SKM-1 (cell line): ENCODE measurements around the gene STAM2.
"Not testable (repeated sequence)": the region's sequence is repeated elsewhere in the genome, so short reads cannot be mapped to it uniquely, and the experiment has no call there.

Source experiments
- DNase-seq: peaks from one replicate; lab custom pipeline; 2025; ENCODE audit not compliant: unreplicated experiment; lab: John Stamatoyannopoulos, UW

STAM2 gene

DNA sequence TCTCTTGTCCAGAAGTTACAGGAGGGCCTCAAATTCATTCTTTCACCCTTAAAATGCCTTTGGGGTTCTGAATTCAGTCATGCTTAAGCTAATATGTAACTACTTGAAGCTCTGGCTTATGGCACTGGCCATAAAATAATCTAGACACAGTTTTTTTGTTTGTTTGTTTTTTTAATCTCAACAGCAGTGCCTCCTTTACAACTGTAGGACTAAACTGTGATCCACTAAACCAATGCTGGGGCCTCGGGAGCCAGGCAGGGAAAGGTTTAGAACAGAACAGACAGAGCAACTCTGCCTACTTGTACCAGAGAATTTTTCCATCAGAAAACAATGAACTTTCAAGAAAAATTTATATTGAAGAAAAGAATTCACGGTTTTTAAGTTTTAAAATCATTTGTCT, 1.7 kb downstream of the STAM2 start:
- DNase-seq = no peak

DNA sequence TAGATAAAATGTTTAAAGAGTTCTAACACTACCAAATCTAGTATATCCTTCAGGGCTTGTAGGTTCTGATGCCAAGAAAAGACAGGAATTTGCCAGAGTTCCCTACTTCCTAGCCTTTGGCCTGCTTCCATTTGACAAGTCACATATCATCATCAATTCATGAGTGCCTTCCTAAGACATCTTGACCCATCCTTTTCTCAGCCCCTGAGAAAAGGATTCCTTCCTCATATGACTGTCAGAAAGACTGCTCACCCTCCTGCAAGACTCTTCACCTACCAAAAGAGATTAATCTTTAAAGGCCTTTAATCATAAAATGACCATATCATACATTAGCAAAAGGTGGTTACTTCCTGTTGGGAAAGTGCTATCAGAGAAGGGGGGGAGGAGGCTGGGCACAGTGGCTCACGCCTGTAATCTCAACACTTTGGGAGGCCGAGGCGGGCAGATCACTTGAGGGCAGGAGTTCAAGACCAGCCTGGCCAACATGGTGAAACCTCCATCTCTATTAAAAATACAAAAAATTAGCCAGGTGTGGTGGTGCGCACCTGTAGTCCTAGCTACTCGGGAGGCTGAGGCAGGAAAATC, 3.3 kb downstream of the STAM2 start:
- DNase-seq = not testable (repeated sequence)

DNA sequence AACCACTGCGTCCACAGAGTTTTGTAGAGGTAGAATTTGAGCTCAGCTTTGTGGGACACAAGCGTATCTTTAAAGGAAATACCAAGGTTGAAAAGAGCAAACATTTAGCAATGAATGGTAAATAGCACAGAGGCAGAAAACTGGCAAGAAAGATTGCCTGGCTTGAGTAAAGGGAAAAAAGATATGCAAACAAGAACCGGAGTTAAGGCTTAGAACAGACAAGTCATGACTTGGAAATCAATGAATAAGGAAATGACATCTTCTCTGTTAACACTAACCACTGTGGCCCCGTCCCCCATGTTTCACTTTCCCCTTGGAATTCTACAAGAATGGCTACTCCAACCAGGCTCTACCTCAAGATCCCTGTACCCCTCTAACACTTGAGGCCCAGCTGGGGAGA, 3.8 kb downstream of the STAM2 start:
- no peak for DNase-seq

DNA sequence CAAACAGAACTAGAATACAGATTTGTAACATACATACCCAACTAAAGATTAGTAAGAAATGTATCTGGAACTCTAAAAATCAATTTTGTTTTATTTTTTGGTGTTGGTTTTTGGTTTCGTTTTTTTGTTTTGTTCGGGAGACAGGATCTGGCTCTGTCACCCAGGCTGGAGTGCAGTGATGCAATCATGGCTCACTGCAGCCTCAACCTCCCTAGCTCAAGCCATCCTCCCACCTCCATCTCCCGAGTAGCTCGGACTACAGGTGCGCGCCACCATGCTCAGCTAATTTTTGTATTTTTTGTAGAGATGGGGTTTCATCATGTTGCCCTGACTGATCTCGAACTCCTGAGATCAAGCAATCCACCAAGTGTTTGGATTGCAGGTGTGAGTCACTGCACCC, 6.4 kb downstream of the STAM2 start:
- DNase-seq = not testable (repeated sequence)

DNA sequence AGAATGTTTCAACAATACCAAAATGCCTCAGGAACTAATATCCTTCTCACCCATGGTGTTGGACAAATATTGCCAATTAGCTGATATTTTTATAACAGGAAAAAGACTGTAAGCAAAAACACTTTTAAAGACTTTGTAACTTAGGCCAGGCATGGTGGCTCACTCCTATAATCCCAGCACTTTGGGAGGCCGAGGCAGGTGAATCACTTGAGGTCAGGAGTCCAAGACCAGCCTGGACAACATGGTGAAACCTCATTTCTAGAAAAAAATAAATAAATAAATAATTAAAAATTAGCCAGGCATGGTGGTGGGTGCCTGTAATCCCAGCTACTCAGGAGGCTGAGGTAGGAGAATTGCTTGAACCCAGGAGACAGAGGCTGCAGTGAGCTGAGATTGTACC, 8.1 kb downstream of the STAM2 start:
- not testable (repeated sequence) for DNase-seq

DNA sequence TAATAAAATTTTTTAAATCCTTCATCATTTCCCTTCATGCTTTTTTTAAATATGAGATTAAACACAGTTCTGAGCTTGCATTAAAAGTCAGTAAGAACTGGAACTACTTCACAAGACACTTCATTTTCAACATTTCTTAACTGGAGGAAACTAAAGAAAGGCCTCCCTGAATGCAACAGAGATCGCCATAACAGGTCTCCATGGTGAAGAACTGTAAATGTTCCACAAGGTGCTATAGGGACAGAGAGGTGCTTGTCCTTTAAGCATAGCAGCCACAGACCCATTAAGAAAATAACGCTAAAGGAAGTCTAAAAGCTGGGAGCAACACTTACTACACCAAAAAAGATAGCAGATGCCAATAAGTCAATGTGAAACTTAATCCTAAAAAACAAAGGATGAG, 8.5 kb downstream of the STAM2 start:
- no peak for DNase-seq

DNA sequence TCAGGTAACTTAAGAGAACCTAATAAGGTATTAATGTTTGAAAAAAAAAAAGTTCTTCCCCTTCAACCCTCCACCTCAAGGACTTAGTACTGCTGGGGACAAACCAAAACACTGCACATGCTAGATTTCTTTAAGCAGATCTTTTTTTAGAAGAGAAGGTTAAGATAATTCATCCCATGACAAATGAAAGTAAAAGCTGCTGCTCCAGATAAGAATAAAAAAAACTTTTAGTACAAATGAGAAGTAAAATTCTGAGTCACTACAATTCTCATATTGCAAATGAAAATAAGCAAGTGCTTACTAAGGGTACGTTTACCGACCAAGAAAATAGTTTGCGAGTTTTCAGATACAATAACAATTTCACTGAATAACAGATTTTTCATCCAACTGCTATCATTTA, 8.9 kb downstream of the STAM2 start:
- no peak for DNase-seq

DNA sequence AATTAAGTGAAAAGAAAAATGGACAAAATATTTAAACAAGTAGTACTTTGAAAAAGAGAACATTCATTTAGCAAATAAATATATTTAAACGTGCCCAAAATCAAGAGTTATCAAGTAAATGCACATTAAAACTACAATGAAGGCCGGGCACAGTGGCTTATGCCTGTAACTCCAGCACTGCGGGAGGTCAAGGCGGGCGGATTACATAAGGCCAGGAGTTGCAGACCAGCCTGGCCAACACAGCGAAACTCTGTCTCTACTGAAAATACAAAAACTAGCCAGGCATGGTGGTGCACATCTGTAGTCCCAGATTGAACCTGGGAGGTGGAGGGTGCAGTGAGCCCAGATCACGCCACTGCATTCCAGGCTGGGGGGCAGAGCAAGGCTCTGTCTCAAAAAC, 9.8 kb downstream of the STAM2 start:
- no peak for DNase-seq

DNA sequence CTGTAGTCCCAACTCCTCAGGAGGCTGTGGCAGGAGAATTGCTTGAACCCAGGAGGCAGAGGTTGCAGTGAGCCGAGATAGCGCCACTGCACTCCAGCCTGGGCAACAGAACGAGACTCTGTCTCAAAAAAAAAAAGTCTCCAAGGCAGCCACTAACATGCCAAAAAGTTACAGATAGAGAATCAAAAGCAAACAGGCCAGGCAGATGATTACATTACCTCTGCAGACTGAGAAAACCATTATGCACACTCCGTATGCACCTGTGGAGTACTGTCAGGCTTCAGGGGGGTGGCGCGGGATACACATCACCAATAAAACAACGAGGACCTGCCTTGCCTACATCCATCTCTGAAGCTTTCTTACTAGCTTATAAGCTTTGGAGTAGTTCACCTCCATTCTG, 10.3 kb downstream of the STAM2 start:
- no peak for DNase-seq

DNA sequence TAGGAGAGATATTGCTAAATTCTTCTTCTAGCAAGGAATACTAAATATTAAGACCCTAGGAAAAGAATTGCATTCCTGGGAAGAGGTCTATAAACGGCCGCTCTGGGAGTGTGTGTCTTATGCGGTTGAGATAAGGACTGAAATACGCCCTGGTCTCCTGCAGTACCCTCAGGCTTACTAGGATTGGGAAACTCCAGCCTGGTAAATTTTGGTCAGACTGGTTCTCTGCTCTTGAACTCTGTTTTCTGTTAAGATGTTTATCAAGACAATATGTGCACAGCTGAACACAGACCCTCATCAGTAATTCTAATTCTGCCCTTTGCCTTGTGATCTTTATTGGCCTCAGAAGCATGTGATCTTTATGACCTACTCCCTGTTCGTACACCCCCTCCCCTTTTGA, 11.9 kb downstream of the STAM2 start:
- DNase-seq = not testable (repeated sequence)

DNA sequence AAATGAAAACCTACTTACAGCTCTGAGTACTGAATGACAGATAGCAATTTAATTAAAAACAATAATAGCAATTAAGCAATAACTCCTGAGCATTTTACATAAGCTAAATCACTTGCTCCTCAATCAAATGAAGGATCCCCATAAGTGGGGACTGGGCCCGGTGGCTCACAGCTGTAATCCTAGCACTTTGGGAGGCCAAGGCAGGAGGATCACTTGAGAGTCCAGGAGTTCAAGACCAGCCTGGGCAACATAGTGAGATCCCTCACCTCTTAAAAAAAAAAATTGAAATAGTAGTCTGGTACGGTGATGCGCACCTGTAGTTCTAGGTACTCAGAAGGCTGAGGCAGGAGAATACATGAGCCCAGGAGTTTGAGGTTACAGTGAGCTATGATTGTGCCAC, 13.4 kb downstream of the STAM2 start:
- no peak for DNase-seq

DNA sequence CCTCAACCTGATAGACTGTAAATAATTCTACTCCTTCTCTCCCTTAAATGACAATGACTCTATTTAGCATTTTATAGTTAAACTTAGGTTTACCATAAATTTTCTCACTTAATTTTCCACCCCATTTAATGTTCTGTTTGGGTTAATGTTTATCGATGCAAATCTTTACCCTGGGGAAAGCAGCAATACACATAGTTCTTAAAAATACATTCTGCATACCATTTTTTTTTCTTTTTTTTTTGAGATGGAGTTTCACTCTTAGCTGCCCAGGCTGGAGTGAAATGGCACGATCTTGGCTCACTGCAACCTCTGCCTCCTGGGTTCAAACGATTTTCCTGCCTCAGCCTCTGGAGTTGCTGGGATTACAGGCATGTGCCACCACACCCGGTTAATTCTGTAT, 14.0 kb downstream of the STAM2 start:
- no peak for DNase-seq

DNA sequence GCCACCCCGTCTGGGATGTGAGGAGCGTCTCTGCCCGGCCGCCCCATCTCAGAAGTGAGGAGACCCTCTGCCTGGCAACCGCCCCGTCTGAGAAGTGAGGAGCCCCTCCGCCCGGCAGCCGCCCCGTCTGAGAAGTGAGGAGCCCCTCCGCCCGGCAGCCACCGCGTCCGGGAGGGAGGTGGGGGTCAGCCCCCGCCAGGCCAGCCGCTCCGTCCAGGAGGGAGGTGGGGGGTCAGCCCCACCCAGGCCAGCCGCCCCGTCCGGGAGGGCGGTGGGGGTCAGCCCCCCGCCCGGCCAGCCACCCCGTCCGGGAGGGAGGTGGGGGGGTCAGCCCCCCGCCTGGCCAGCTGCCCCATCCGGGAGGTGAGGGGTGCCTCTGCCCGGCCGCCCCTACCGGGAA, 15.2 kb downstream of the STAM2 start:
- DNase-seq = not testable (repeated sequence)

DNA sequence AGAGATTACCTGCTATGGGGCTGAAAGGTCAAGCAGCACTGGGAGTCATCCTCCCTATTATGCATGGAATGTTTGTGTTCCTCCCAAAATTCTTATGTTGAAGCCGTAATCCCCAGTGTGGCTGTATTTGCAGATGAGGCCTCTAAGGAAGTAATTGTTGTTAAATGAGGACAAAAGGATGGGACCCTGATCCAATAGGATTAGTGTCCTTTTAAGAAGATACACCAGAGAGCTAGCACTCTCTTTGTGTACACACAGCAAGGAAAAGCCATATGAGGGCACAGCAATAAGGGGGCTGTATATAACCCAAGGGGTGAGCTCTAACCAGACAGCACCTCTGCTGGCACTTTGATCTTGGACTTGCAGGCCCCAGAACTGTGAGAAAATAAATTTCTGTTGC, 18.3 kb downstream of the STAM2 start:
- no peak for DNase-seq

DNA sequence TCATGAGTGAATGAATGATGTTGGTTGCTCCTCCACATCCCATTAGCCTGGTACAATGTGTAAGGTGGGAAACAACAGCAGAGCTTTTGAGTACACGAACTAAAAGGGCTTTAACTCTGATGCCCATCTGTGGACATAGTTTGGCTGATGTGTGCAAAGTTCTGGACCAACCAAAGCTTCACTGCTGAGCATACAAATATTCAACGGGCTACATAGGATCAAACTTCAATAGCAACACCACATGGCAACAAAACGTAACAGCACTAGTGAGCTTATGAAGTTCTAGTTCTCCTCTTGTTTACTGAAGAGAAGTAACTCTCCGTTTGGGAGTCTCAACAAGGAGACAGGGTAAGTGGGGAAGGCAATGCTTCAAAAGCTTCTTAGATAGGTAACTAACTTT, 20.4 kb downstream of the STAM2 start:
- no peak for DNase-seq

DNA sequence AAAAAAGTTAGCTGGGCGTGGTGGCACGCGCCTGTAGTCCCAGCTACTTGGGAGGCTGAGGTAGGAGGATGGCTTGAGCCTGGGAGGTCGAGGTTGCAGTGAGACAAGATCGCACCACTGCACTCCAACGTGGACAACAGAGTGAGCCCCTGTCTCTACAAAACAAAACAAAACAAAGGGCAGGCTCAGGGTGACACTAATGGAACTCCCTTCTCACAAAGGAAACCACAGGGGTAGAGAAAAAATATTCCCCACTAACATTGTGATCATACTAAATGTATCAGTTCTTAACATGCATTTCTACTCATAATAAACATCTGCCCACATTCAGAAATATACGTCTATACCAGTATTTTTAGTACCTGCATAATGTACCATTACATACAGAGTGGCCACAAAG, 21.1 kb downstream of the STAM2 start:
- no peak for DNase-seq

DNA sequence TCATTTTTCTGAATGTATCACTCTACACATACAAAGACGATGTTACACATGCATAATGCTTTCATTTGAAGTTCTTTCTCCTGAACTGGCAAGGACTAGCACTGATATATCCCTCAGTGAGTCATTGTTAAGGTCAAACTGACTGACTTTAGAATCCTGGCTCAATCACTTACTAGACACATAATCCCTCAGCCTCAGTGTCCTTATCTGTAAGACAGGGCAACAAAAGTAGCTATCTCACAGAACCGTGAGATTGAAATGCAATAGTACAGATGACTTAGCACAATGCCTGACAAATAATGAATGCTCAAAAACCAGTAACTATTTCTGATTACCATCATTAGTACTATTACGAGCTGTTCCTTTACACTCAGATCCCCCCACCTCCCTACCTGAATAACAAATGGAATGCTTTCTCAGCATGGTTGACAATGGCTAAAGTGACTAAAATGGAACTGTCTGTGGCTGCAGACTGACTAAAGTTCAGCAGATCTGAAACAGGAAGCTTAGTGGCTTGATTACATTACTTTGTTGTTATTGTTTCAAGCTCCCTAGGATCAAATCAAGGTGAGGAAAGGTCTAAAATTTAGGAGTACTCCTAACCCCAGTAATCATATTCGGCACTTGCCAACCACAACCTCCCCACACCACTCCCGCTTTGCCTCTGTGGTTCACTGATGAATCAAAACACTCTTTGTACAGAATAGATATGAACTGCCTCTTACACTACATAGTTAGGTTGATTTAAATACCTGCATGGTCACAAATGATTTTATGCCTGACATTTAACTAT, 40.9 kb downstream of the STAM2 start:
- DNase-seq = no peak

DNA sequence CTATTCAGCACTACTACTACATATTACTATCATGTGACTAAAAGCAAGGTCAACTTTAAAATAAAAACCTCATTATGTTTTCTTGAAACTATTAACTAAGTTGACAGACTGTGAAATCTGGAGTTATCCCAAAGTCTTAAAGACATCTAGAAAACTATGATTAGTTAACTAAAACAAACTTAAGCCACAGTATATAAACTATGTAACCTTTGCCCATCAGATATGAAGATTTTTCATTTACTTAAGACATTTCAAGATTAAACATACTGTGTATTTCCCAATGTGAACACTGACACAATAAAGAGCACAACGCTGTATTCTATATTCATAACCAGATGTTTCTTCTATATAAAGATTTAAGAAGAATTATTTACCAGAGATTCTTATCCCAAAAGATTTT, 43.3 kb downstream of the STAM2 start:
- DNase-seq = no peak

DNA sequence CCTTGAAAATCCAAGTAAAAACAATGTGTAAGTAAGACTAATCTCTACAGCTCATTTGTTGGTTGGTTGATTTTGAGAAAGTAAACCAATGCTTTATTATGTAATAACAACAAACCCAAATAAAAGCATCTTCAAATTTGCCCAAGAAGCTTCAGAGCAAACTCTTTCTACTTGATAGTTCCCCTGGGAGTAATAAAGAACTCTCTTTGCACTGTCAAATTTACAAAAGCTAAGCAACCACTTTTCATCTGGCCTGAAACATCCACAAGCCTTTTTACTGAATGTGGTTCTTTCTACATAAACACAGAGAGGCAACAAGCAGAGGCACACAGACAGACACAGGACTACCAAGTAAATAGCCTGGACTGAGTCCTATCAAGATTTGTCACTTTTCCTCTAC, 47.9 kb downstream of the STAM2 start:
- DNase-seq = no peak

DNA sequence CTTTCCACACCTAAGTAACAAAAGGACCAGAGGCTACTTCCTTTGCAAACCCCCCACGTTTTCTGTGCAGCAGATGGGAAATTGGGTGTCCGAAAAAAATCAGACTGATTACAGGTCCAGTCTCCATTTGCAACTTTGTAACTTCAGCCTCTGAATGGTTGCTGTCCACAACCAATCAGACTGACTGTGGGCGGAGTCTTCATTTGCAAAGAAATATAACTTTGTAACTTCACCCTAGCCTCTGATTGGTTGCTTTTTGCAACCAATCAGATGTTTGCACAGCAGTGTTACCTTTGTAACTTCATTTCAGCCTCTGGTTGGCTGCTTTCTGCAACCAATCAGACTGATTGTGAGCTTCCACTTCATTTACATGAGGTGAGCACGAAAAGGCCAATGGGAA, 48.9 kb downstream of the STAM2 start:
- no peak for DNase-seq

DNA sequence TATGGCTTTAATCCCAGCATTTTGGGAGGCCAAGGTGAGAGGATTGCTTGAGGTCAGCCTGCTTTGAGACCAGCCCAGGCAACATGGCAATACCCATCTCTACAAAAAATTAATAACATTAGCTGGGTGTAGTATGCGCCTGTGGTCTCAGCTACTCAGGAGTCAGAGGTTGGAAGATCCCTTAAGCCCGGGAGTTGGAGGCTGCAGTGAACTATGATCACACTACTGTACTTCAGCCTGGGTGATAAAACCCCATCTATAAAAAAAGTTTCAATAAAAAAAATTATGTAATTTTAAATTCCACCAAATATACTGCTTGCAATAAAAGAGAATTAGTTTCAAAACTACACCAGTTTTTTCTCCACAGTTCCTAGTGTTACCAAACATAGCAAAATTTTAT, 53.4 kb downstream of the STAM2 start:
- no peak for DNase-seq

DNA sequence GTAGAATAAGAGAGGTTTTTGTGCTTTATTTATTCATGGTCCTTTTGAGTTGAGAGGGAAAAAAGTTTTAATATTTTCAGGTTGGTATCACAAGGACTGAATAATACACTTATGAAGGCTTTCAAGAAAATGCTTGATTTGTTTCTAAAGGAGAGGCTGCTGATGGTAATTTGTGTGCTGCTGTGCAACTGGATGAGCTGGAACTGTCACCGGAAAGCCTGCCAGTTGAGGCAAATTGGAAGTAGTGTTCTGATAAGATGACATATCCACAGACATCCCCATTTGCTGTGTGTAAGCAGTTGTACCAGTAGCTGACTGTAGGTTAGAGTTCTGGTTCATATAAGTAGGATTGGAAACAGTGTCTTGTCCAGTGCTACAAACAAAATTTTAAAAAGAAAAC, 55.1 kb downstream of the STAM2 start:
- no peak for DNase-seq

DNA sequence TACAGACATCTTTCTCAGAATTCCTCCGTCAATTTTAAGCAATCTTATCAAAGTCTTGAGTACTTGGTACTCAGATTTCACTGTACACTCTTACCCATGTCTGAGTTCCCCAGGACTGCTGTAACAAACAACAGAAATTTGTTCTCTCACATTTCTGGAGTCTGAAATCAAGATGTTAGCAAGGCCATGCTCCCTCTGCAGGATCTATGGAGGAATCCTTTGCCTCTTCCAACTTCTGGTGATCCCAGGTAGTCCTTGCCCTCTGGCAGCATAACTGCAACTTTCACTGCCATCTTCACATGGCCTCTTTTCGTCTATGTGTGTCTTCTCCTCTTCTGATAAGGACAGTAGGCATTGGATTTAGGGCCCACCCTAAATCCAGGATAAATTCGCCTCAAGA, 59.6 kb downstream of the STAM2 start:
- DNase-seq = no peak
